ENCODE results near the gene FLOT1. TPM values are rescaled to one million over a fixed set of nuclear protein-coding genes. Genes with fewer than 3 reads are reported as not detected.

The FLOT1 gene
- total and polyA plus RNA-seq, 2 of the 13 experiments (the other 11 are each of a cell fraction or from before 2014, with no cell fraction given), result 82.3 to 130 TPM

DNA sequence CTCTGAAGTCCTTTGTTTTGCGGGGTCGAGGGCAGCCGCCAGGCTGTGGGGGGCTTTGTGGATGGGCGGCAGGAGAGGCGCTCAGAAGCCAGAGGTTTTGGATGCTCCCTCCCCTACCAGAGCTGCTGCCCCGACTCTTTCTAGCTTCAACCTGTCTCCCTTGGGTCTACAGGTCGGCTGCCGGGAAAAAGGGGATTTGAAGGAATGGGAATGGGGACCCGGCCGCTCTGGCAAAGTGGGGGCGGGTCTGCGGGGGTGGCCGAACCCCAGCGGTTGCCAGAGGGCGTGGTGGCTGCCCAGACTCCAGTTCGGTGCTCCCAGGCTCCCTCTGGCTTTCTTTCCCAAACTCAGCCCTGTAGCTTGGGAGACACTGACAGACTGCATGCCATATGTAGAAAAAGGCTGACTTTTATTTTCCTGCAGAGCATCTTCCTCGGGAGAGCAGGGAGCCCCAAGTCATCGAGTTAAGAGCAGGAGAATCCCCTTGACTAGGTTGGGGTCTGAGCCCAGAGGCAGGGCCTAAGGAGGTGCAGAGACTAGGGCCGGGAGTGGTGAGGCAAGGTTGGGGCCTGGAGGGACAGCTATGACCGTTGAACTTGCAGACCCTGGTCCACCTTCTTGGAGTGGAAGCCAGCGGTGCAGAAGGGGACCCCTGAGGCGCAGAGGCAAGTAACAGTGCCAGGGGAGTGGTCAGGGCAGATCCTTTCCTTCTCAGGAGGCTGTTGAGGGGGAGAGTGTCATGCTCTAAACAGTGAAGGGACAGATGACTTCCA lies 54.6 kb downstream of the FLOT1 start (continued):
- TF ChIP-seq, protein P1, sequence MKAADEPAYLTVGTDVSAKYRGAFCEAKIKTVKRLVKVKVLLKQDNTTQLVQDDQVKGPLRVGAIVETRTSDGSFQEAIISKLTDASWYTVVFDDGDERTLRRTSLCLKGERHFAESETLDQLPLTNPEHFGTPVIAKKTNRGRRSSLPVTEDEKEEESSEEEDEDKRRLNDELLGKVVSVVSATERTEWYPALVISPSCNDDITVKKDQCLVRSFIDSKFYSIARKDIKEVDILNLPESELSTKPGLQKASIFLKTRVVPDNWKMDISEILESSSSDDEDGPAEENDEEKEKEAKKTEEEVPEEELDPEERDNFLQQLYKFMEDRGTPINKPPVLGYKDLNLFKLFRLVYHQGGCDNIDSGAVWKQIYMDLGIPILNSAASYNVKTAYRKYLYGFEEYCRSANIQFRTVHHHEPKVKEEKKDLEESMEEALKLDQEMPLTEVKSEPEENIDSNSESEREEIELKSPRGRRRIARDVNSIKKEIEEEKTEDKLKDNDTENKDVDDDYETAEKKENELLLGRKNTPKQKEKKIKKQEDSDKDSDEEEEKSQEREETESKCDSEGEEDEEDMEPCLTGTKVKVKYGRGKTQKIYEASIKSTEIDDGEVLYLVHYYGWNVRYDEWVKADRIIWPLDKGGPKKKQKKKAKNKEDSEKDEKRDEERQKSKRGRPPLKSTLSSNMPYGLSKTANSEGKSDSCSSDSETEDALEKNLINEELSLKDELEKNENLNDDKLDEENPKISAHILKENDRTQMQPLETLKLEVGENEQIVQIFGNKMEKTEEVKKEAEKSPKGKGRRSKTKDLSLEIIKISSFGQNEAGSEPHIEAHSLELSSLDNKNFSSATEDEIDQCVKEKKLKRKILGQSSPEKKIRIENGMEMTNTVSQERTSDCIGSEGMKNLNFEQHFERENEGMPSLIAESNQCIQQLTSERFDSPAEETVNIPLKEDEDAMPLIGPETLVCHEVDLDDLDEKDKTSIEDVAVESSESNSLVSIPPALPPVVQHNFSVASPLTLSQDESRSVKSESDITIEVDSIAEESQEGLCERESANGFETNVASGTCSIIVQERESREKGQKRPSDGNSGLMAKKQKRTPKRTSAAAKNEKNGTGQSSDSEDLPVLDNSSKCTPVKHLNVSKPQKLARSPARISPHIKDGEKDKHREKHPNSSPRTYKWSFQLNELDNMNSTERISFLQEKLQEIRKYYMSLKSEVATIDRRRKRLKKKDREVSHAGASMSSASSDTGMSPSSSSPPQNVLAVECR (CRISPR knock-in tag; IDR thresholded peaks at IDR 0.05; ENCODE audit: borderline replicate concordance), result peak; percentile 4; the same call in 1 of the 2 replicates
- no peak for TF ChIP-seq NFE2 (CRISPR knock-in tag; IDR thresholded peaks at IDR 0.05)
- no peak for TF ChIP-seq FOXM1 (CRISPR knock-in tag; IDR thresholded peaks at IDR 0.05)
- no peak for TF ChIP-seq CBFB (CRISPR knock-in tag; IDR thresholded peaks at IDR 0.05)
- TF ChIP-seq, protein P2, sequence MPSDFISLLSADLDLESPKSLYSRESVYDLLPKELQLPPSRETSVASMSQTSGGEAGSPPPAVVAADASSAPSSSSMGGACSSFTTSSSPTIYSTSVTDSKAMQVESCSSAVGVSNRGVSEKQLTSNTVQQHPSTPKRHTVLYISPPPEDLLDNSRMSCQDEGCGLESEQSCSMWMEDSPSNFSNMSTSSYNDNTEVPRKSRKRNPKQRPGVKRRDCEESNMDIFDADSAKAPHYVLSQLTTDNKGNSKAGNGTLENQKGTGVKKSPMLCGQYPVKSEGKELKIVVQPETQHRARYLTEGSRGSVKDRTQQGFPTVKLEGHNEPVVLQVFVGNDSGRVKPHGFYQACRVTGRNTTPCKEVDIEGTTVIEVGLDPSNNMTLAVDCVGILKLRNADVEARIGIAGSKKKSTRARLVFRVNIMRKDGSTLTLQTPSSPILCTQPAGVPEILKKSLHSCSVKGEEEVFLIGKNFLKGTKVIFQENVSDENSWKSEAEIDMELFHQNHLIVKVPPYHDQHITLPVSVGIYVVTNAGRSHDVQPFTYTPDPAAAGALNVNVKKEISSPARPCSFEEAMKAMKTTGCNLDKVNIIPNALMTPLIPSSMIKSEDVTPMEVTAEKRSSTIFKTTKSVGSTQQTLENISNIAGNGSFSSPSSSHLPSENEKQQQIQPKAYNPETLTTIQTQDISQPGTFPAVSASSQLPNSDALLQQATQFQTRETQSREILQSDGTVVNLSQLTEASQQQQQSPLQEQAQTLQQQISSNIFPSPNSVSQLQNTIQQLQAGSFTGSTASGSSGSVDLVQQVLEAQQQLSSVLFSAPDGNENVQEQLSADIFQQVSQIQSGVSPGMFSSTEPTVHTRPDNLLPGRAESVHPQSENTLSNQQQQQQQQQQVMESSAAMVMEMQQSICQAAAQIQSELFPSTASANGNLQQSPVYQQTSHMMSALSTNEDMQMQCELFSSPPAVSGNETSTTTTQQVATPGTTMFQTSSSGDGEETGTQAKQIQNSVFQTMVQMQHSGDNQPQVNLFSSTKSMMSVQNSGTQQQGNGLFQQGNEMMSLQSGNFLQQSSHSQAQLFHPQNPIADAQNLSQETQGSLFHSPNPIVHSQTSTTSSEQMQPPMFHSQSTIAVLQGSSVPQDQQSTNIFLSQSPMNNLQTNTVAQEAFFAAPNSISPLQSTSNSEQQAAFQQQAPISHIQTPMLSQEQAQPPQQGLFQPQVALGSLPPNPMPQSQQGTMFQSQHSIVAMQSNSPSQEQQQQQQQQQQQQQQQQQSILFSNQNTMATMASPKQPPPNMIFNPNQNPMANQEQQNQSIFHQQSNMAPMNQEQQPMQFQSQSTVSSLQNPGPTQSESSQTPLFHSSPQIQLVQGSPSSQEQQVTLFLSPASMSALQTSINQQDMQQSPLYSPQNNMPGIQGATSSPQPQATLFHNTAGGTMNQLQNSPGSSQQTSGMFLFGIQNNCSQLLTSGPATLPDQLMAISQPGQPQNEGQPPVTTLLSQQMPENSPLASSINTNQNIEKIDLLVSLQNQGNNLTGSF (CRISPR knock-in tag; IDR thresholded peaks at IDR 0.05), result no peak
- TF ChIP-seq KLF9 (CRISPR knock-in tag; IDR thresholded peaks at IDR 0.05; ENCODE audit: low read depth), result 0 out of 2 replicates have a peak, but pooled peaks have one; percentile 6
- TF ChIP-seq ZFP90 (CRISPR knock-in tag; IDR thresholded peaks at IDR 0.05; ENCODE audit: borderline replicate concordance), result 0 out of 2 replicates have a peak, but pooled peaks have one; percentile 44
- no peak for TF ChIP-seq ZFP37 (CRISPR knock-in tag; IDR thresholded peaks at IDR 0.05; ENCODE audit: borderline replicate concordance)
- TF ChIP-seq, protein P3, sequence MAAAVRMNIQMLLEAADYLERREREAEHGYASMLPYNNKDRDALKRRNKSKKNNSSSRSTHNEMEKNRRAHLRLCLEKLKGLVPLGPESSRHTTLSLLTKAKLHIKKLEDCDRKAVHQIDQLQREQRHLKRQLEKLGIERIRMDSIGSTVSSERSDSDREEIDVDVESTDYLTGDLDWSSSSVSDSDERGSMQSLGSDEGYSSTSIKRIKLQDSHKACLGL (CRISPR knock-in tag; IDR thresholded peaks at IDR 0.05), result no peak
- 0 out of 2 replicates have a peak, but pooled peaks have one; percentile 3 for TF ChIP-seq MTA1 (CRISPR knock-in tag; IDR thresholded peaks at IDR 0.05; ENCODE audit: borderline replicate concordance)
- TF ChIP-seq ZKSCAN8 (CRISPR knock-in tag; IDR thresholded peaks at IDR 0.05; ENCODE audit: borderline replicate concordance), result no peak
- TF ChIP-seq, protein P4, sequence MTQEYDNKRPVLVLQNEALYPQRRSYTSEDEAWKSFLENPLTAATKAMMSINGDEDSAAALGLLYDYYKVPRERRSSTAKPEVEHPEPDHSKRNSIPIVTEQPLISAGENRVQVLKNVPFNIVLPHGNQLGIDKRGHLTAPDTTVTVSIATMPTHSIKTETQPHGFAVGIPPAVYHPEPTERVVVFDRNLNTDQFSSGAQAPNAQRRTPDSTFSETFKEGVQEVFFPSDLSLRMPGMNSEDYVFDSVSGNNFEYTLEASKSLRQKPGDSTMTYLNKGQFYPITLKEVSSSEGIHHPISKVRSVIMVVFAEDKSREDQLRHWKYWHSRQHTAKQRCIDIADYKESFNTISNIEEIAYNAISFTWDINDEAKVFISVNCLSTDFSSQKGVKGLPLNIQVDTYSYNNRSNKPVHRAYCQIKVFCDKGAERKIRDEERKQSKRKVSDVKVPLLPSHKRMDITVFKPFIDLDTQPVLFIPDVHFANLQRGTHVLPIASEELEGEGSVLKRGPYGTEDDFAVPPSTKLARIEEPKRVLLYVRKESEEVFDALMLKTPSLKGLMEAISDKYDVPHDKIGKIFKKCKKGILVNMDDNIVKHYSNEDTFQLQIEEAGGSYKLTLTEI (CRISPR knock-in tag; conservative IDR thresholded peaks at IDR 0.05), result no peak
- no peak for TF ChIP-seq SP1 (IDR thresholded peaks at IDR 0.05)
- no peak for TF ChIP-seq SP1 (CRISPR knock-in tag; IDR thresholded peaks at IDR 0.05)
- TF ChIP-seq SAP130 (CRISPR knock-in tag; IDR thresholded peaks at IDR 0.05; ENCODE audit: low read depth), result peak; percentile 8
- TF ChIP-seq, protein P5, sequence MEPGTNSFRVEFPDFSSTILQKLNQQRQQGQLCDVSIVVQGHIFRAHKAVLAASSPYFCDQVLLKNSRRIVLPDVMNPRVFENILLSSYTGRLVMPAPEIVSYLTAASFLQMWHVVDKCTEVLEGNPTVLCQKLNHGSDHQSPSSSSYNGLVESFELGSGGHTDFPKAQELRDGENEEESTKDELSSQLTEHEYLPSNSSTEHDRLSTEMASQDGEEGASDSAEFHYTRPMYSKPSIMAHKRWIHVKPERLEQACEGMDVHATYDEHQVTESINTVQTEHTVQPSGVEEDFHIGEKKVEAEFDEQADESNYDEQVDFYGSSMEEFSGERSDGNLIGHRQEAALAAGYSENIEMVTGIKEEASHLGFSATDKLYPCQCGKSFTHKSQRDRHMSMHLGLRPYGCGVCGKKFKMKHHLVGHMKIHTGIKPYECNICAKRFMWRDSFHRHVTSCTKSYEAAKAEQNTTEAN (CRISPR knock-in tag; conservative IDR thresholded peaks at IDR 0.05), result 0 out of 2 replicates have a peak, but pooled peaks have one; percentile 20
